DOHH2 (cell line): Measurements from ENCODE around the gene CD58.

Experiments
- EZH2phosphoT487 ChIP-seq: fragments of 200-600 bp; sonication (generic); IDR thresholded peaks from 2 replicates; pipeline ENCODE4 v1.6.1; 2017; ENCODE audit warnings: borderline replicate concordance, mild to moderate bottlenecking, antibody characterized with exemption, low read length, moderate library complexity, mixed read lengths
- TF ChIP-seq, protein P1 (sequence below): fragments of 200-600 bp; sonication (generic); IDR thresholded peaks from one replicate; pipeline ENCODE4 v1.5.1; 2014; ENCODE audit warnings: antibody characterized with exemption, mild to moderate bottlenecking, low read depth, low read length; ENCODE audit not compliant: poor library complexity, severe bottlenecking

DNA sequence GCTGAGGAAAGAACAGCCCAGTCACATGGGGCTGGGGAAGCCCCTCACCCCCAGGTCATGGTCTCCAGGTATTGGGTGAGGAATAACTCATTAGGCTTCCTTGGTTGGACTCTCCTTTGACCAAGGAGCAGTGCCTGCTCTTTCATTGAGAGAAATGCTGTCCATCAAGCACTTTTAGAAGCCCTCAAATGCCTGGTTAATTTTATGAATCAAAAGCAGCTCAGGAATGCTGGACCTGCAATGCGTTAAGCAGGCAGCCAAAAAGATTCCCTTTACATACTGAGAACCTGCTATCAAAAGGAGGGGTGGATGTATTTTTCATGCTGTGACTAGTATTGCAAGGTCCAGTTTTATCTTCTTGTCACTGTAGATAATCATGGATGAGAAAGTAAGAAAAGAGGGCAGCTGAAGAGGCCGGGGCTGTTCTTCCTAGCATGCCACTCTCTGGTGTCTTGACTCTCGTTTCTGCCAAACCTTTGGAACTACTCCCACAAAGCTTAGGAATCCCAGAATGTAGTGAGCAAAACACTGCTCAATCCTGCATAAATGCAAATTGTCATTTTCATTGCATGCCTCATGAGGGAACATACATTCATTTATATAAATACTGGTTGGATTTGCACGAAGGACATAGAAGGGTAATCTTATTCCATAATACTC lies 2.1 kb upstream of the CD58 start:
- TF ChIP-seq, protein P1, sequence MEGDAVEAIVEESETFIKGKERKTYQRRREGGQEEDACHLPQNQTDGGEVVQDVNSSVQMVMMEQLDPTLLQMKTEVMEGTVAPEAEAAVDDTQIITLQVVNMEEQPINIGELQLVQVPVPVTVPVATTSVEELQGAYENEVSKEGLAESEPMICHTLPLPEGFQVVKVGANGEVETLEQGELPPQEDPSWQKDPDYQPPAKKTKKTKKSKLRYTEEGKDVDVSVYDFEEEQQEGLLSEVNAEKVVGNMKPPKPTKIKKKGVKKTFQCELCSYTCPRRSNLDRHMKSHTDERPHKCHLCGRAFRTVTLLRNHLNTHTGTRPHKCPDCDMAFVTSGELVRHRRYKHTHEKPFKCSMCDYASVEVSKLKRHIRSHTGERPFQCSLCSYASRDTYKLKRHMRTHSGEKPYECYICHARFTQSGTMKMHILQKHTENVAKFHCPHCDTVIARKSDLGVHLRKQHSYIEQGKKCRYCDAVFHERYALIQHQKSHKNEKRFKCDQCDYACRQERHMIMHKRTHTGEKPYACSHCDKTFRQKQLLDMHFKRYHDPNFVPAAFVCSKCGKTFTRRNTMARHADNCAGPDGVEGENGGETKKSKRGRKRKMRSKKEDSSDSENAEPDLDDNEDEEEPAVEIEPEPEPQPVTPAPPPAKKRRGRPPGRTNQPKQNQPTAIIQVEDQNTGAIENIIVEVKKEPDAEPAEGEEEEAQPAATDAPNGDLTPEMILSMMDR: no peak
- no peak for TF ChIP-seq EZH2phosphoT487
